Activated CD8-positive, alpha-beta T cell treated with anti-CD3 and anti-CD28 coated beads, Interleukin-2, amount 10 ng/mL, durations not matched to agents 7 days and 5 days (primary cell): ENCODE measurements around the gene EFNB1. TPM values are rescaled to one million over a fixed set of nuclear protein-coding genes. Genes with fewer than 3 reads are reported as not detected.

ENCODE experiments used
- ATAC-seq: fragments of 150-1000 bp; cut with Tn5 transposase; one replicate; pipeline ENCODE4 v1.10.0; 2021; ENCODE audit warnings: moderate library complexity
- CTCF ChIA-PET: fragments of 350-600 bp; sonication (Branson Sonifier 250); formaldehyde crosslinking; loops from one replicate; lab custom pipeline; 2021; ENCODE audit warnings: antibody characterized with exemption; lab: Charles Lee
- POLR2A ChIA-PET: fragments of 350-600 bp; sonication (Branson Sonifier 250); formaldehyde crosslinking; loops from one replicate; lab custom pipeline; 2021; ENCODE audit warnings: antibody characterized with exemption; lab: Charles Lee
- DNase-seq: peaks from one replicate; pipeline ENCODE4 v3.0.0-alpha.2; 2020
- H3K27ac Mint-ChIP-seq: one replicate; pipeline ENCODE4 v1.8.0; 2021; ENCODE audit warnings: mild to moderate bottlenecking, mixed read lengths
- H3K27me3 Mint-ChIP-seq: one replicate; pipeline ENCODE4 v1.8.0; 2021; ENCODE audit warnings: low read depth, mixed read lengths
- H3K36me3 Mint-ChIP-seq: one replicate; pipeline ENCODE4 v1.8.0; 2021; ENCODE audit warnings: low read depth, mixed read lengths
- H3K4me1 Mint-ChIP-seq: one replicate; pipeline ENCODE4 v1.8.0; 2021; ENCODE audit warnings: low read depth, mixed read lengths
- H3K4me3 Mint-ChIP-seq: one replicate; pipeline ENCODE4 v1.8.0; 2021; ENCODE audit warnings: mild to moderate bottlenecking, mixed read lengths
- H3K9me3 Mint-ChIP-seq: one replicate; pipeline ENCODE4 v1.8.0; 2022; ENCODE audit warnings: mixed read lengths; ENCODE audit not compliant: insufficient read depth
- total RNA-seq, 2 experiments: library from RNA; stranded (reverse); gene quantifications; one replicate each; pipeline ENCODE4 v1.2.3, GENCODE V29; 2021

Gene EFNB1
- total RNA-seq, 2 experiments from 2014 or later = 4.1 to 4.2 TPM

- Mint-ChIP-seq H3K4me1 (no peaks in the 10 kb centered on the region), H3K27me3 (no peaks in the 10 kb centered on the region), H3K4me3 (no peak overlapping the region), H3K27ac (no peak overlapping the region), H3K36me3 (no peaks in the 10 kb centered on the region), H3K9me3 (no peaks in the 10 kb centered on the region)
- ATAC-seq (no peak), DNase-seq (no peak)
- CTCF ChIA-PET = no interaction called here
- POLR2A ChIA-PET = no interaction called here
Observed at GRCh38 chrX:68851082-68851481, 22.3 kb downstream of the EFNB1 start.

- ChIA-PET POLR2A (no interaction called here), CTCF (no interaction called here)
- H3K4me3 Mint-ChIP-seq = no peak overlapping the region
- no peaks in the 10 kb centered on the region for H3K36me3 Mint-ChIP-seq
- no peaks in the 10 kb centered on the region for H3K27me3 Mint-ChIP-seq
- no peaks in the 10 kb centered on the region for H3K9me3 Mint-ChIP-seq
- no peak overlapping the region for H3K27ac Mint-ChIP-seq
- H3K4me1 Mint-ChIP-seq = no peaks in the 10 kb centered on the region
- DNase-seq (no peak), ATAC-seq (no peak)
Observed at GRCh38 chrX:68852046-68852445, 23.2 kb downstream of the EFNB1 start.

GRCh38 chrX:68853665-68854251, 24.9 kb downstream of the EFNB1 start:
- H3K4me1 Mint-ChIP-seq = no peaks in the 10 kb centered on the region
- no peaks in the 10 kb centered on the region for H3K27me3 Mint-ChIP-seq
- H3K4me3 Mint-ChIP-seq = no peak overlapping the region
- no peak for DNase-seq
- H3K36me3 Mint-ChIP-seq = no peaks in the 10 kb centered on the region
- no peak for ATAC-seq
- CTCF ChIA-PET = no interaction called here
- no peak overlapping the region for H3K27ac Mint-ChIP-seq
- POLR2A ChIA-PET = no interaction called here
- no peaks in the 10 kb centered on the region for H3K9me3 Mint-ChIP-seq

DNA sequence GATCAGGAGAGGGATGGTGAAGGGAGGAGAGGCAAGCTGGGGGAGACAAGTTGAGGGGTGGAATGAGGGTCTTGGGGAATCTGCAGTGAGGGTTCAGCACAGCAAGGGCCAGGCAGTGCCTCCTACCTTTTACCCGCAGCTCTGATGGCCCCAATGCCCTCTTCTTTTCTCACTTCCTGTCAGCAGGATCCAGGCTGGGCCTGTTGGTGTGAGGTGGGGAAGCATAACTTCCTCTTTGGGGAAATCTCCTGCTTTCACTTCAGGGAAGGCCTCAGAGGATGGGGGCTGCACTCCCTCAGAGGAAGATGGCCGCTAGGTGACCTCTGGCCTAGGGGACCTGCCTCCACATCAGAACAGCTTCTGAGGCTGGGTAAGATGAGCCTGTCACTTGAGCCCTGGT, 36.5 kb downstream of the EFNB1 start:
- no peak overlapping the region for H3K4me3 Mint-ChIP-seq
- DNase-seq = no peak
- ATAC-seq = no peak
- H3K36me3 Mint-ChIP-seq = no peaks in the 10 kb centered on the region
- no peak overlapping the region for H3K27ac Mint-ChIP-seq
- H3K27me3 Mint-ChIP-seq = no peaks in the 10 kb centered on the region
- no peaks in the 10 kb centered on the region for H3K9me3 Mint-ChIP-seq
- peaks cover 14% of the 10 kb centered on the region for H3K4me1 Mint-ChIP-seq
- POLR2A ChIA-PET = no interaction called here
- CTCF ChIA-PET = no interaction called here

DNA sequence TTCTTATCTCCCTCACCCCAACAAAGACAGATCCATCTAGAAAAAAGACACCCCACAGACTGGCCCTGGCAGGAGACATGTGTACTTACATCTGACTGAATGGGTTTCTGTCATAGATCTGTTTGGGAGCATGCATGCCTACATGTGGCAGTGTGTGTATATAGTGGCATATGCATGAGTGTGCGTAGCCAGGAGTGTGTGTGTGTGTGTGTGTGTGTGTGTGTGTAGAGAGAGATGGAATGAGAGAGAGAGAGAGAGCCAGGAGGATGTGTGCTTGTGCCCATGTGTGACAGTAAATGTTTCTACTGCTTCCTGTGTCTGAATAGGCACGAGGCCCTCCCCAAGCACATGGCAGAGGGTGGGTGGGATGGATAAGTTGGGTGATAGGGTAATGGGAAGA, 37.1 kb downstream of the EFNB1 start:
- CTCF ChIA-PET = no interaction called here
- POLR2A ChIA-PET = no interaction called here
- Mint-ChIP-seq H3K9me3 (no peaks in the 10 kb centered on the region), H3K36me3 (no peaks in the 10 kb centered on the region), H3K4me1 (peaks cover 14% of the 10 kb centered on the region), H3K4me3 (no peak overlapping the region), H3K27me3 (no peaks in the 10 kb centered on the region), H3K27ac (no peak overlapping the region)
- no peak for ATAC-seq
- no peak for DNase-seq

GRCh38 chrX:68867458-68868112, 38.8 kb downstream of the EFNB1 start:
- Mint-ChIP-seq H3K27me3 (no peaks in the 10 kb centered on the region), H3K4me3 (no peak overlapping the region), H3K9me3 (no peaks in the 10 kb centered on the region), H3K27ac (no peak overlapping the region), H3K36me3 (no peaks in the 10 kb centered on the region), H3K4me1 (peaks cover 14% of the 10 kb centered on the region)
- ChIA-PET CTCF (no interaction called here), POLR2A (no interaction called here)
- DNase-seq (no peak), ATAC-seq (no peak)

- ChIA-PET CTCF (interaction anchor here (1.4 kb wide), 1 partner anchor 41 kb away, joined by 5 read pairs; no protein-coding TSS in a partner anchor), POLR2A (no interaction called here)
- H3K4me3 Mint-ChIP-seq = no peak overlapping the region
- H3K27me3 Mint-ChIP-seq = no peaks in the 10 kb centered on the region
- H3K27ac Mint-ChIP-seq = peak overlapping the region; percentile 73
- no peaks in the 10 kb centered on the region for H3K9me3 Mint-ChIP-seq
- peaks cover 14% of the 10 kb centered on the region for H3K4me1 Mint-ChIP-seq
- no peak for ATAC-seq
- H3K36me3 Mint-ChIP-seq = no peaks in the 10 kb centered on the region
- no peak for DNase-seq
Observed at GRCh38 chrX:68868316-68868715, 39.5 kb downstream of the EFNB1 start.

DNA sequence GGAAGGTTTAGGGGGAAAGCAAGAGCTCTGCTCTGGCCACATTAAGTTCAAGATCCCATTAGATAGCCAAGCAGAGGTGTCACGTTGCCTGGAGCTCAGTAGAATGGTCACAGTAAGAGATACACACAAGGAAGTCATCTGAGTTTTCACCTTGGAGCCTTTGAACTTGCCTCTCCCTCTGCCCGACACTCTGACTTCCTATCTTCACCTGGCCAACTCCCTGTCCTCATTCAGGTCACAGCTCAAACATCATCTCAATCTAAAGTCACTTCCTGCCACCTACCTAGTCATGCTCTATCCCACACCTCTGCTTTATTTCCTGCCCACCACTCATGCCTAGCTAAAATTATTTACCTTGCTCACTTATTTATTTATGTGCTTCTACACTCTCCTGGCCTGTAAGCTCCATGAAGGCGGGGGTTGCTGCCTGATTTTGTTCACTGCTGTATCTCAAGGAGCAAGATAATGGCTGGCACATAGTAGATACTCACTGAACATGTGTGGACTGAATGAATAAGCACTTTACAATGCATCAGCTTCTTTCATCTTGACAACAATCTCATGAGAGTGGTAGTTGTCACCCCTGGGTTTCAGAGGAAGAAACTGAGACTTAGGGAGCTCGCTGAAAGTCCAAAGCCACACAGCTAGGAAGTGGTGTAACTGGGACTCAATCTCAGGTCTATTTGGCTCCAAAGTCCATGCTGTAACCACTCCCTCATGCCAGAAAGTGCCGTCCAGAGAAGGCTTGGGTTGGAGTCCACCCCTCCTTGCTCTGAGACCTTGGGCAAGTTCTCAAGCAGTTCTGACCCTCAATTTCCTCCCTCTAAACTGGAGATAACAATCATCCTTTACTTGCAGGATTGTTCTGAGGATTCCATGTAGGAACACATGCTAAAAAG, 40.3 kb downstream of the EFNB1 start:
- no peak for ATAC-seq
- no peaks in the 10 kb centered on the region for H3K27me3 Mint-ChIP-seq
- POLR2A ChIA-PET = no interaction called here
- H3K4me1 Mint-ChIP-seq = peaks cover 14% of the 10 kb centered on the region
- CTCF ChIA-PET = interaction anchor here (1.4 kb wide), 1 partner anchor 42 kb away, joined by 5 read pairs; no protein-coding TSS in a partner anchor
- no peak for DNase-seq
- H3K36me3 Mint-ChIP-seq = no peaks in the 10 kb centered on the region
- H3K27ac Mint-ChIP-seq = peak overlapping the region; percentile 73
- no peaks in the 10 kb centered on the region for H3K9me3 Mint-ChIP-seq
- H3K4me3 Mint-ChIP-seq = no peak overlapping the region

- Mint-ChIP-seq H3K4me3 (no peak overlapping the region), H3K4me1 (peaks cover 14% of the 10 kb centered on the region), H3K27me3 (no peaks in the 10 kb centered on the region), H3K27ac (no peak overlapping the region), H3K36me3 (no peaks in the 10 kb centered on the region), H3K9me3 (no peaks in the 10 kb centered on the region)
- ChIA-PET CTCF (no interaction called here), POLR2A (no interaction called here)
- DNase-seq = no peak
- no peak for ATAC-seq
Observed at GRCh38 chrX:68870357-68870756, 41.5 kb downstream of the EFNB1 start.

DNA sequence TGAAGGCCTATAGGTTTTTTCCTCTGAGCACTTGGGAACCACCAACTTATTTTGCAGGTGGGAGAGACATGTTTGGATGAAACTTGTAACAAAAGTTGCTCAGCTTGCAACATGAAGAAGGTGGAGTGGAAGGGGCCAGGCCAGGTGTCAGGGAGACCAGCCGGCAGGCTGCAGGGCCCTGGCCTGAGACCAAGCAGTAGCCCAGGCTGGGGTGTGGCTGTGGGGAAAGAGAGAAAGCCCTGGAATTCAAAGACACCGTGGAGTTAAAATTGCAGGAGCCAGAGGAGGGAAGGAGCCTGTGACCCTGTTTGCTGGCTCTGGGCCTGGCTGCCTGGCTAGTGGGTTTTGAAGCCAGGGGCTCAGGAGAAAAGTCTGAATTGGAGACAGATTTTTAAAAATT, 43.4 kb downstream of the EFNB1 start:
- H3K27me3 Mint-ChIP-seq = no peaks in the 10 kb centered on the region
- CTCF ChIA-PET = no interaction called here
- DNase-seq (no peak), ATAC-seq (no peak)
- peaks cover 12% of the 10 kb centered on the region for H3K4me1 Mint-ChIP-seq
- POLR2A ChIA-PET = no interaction called here
- H3K27ac Mint-ChIP-seq = no peak overlapping the region
- no peaks in the 10 kb centered on the region for H3K36me3 Mint-ChIP-seq
- no peak overlapping the region for H3K4me3 Mint-ChIP-seq
- H3K9me3 Mint-ChIP-seq = no peaks in the 10 kb centered on the region

- Mint-ChIP-seq H3K4me1 (peaks cover 5% of the 10 kb centered on the region), H3K4me3 (no peak overlapping the region), H3K27me3 (no peaks in the 10 kb centered on the region), H3K9me3 (no peaks in the 10 kb centered on the region), H3K27ac (no peak overlapping the region), H3K36me3 (no peaks in the 10 kb centered on the region)
- no peak for DNase-seq
- POLR2A ChIA-PET = no interaction called here
- ATAC-seq = no peak
- CTCF ChIA-PET = no interaction called here
Observed at GRCh38 chrX:68874076-68874475, 45.3 kb downstream of the EFNB1 start.

DNA sequence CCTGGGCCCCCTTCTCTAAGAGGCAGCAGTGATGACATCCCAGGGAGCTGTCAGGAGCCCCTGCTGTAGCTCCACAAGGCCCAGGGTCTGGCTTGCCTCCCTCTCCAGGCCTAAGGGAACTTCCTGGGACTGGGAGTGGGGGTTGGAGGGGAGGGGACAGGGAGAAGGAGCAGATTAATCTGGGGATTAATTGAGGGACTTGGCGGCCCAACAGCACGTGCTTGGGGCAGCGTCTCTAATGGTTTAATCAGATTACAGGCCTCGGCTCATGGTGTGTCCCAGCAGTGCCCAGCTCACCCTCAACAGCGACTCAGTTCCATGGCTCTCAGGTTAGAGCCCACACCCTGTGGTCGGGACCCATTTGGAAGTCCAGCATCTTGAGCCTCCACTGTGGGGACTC, 47.9 kb downstream of the EFNB1 start:
- ATAC-seq = no peak
- CTCF ChIA-PET = no interaction called here

More for the DNA sequence above, 47.9 kb downstream of the EFNB1 start:
- Mint-ChIP-seq H3K27me3 (no peaks in the 10 kb centered on the region), H3K9me3 (no peaks in the 10 kb centered on the region), H3K4me3 (no peak overlapping the region), H3K27ac (no peak overlapping the region), H3K36me3 (no peaks in the 10 kb centered on the region), H3K4me1 (no peaks in the 10 kb centered on the region)
- POLR2A ChIA-PET = no interaction called here
- DNase-seq = no peak
